M059J (cell line): Measurements from ENCODE around the gene ZNF534. TPM values are rescaled to one million over a fixed set of nuclear protein-coding genes. Genes with fewer than 3 reads are reported as not detected.
"Not testable (repeated sequence)": the region's sequence is repeated elsewhere in the genome, so short reads cannot be mapped to it uniquely, and the experiment has no call there.

Experiments used
- DNase-seq: peaks from one replicate; pipeline ENCODE4 v3.0.0-alpha.2; 2012; ENCODE audit warnings: low read depth
- total RNA-seq: library from RNA; depleted of rRNA; stranded (reverse); fragments of >200 nt; shearing (Covaris generic); gene quantifications from 2 replicates; pipeline ENCODE4 v1.2.3, GENCODE V29; 2014; rRNA removed

ZNF534 gene
- total RNA-seq = not detected in 2 replicates

DNA sequence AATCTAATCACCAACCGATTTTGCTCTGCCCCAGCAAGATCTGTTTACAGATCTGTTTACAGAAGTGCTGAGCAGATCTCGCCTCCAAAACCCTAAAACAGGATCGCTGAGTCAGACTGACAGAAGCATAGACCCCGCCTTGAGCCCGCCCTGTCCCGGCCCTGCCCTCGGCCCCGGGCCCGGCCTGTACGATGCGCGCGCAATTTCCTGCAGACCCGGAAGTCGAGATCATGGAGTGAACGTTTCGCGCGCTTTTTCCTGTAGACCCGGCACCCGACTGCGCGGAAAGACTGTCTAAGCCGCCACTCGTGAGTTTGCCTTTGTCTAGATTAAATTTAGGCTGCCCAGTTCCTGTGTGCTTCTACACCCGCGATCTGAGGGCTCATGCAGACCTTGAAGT is at the start of gene ZNF534:
ZNF534 (plus strand) TSS at position 212 of the 400 bp plus-strand sequence. CDS start 2,327 bp downstream, outside the sequence.
- no peak for DNase-seq

DNA sequence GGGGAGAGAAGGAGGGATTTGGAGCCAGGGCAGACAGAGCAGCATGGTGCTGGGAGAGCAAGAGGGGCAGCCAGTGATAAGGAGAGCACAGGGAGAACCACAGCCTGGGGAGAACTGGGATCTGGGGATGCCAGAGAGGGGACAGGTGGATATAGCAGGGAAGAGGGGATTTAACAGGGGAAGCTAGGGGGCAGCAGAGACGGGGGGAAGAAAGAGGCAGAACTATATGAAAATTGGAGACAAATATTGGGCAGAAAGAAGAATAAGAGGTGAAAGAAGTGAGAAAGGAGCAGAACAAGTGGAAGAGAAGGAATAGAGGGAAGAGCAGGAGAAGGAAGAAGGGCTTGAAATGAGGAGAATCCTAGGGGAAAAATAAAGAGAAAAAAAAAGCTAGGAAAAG is 37.8 kb upstream of the ZNF534 start:
- DNase-seq = no peak

DNA sequence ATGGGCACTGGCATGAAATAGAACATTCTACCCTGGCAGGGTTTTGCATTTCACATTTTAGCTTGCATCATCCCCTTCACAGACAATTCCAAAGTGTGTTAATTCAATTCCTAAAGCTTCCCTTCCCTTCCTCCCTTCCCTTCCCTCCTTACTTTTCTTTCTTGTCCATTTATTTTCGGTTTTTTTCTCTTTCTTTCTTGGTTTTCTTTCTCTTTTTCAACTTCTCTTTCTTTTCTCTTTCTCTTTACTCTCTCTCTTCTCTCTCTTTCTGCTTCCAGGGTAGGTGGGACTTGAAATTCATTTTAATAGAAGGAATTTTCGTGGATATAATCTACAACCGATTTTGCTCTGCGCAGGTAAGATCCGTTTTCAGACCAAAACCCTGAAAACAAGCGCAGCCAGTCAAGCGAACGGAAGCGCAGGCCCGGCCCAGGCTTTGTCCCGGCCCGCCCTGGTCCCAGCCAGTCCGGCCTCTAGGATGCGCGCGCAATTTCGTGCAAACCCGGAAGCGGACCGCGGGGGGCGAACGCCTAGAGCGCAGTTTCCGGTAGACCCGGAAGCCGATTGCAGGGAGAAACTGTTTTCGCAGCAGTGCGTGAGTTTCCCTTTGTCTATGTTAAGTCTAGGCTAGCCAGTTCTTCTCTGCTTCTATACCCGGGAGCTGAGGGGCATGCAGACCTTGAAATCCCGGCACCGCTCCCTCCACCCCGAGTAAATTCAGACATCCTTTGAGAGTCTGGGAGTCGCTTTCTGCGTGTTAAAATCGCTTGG is 31.5 kb upstream of the ZNF534 start, which contains the start of gene ZNF528:
ZNF528 (plus strand) TSS at position 540 of the 771 bp plus-strand sequence. CDS start 4,165 bp downstream, outside the sequence.
- peak; percentile 94 for DNase-seq

DNA sequence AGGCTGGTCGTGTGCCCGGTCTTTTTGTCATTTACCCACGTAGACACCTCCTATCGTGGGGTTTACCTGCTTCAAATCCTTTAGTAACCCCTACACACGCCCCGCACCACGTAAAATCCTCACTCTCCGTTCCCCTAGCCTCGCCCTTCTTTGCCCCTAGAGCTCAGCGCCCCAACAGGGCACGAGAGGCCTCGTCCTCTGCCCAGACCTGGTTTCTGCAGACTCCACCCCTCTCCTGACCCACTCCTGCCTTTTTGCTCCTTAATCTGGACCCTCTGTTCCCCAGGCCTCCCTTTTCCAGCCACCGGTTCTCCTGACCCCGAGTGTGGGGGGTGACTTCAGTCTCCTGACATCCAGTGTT is 30.9 kb upstream of the ZNF534 start:
- peak; percentile 36 for DNase-seq

DNA sequence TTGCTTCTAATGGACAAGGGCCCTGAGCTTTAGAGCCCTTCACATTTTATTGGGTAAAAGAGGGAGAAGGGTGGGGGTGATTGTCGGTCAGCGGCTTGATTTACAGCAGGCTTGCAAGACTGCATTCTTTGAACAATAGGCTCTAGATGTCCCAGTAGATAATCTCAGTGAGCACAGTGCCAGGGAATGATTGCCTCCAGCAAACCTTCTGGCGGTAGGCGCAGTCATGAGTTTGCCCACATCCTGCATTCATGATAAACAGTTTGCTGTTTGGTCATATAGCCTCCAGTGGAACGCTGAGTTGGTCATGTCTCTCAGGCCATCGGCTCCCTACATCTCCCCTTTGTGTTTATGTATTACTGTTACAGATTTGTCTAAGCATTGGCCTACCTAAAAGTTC is 18.7 kb upstream of the ZNF534 start:
- DNase-seq = no peak

DNA sequence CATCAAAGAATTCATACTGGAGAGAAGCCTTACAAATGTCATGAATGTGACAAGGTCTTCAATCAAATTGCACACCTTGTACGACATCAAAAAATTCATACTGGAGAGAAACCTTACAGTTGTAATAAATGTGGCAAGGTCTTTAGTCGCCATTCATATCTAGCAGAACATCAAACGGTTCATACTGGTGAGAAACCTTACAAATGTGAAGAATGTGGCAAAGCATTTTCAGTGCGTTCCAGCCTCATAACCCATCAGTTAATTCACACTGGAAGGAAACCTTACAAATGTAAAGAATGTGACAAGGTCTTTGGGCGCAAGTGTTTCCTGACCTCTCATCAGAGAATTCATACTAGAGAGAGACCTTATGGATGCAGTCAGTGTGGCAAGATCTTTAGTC is 13.2 kb upstream of the ZNF534 start:
- DNase-seq = no peak

DNA sequence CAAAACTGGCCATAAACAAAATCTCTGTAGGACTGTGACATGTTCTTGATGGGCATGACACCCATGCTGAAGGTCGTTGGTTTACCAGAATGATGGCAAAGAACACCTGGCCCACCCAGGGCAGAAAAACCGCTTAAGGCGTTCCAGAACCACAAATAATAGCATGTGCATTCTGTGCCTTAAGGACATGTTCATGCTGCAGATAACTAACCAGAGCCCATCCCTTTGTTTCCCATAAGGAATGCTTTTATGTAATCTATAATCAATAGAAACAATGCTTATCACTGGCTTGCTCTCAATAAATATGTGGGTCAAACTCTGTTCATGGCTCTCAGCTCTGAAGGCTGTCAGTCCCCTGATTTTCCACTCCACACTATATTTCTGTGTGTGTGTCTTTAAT is 13.2 kb downstream of the ZNF534 start:
- DNase-seq = no peak

DNA sequence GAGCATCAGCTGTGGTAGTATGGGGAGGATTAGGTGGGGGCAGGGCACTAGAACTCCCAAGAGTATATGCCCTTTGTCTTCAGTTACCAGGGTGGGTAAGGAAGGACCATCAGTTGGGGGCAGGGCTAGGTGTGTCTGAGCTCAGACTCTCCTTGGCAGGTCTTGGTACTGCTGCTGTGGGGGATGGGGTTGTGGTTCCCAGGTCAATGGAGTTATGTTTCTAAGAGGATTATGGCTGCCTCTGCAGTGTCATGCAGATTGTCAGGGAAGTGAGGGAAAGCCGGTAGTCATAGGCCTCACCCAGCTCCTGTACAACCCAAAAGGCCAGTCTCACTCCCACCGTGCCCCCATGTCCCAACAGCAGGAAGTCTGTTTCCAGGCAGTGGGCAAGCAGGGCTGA is 15.6 kb downstream of the ZNF534 start:
- no peak for DNase-seq

DNA sequence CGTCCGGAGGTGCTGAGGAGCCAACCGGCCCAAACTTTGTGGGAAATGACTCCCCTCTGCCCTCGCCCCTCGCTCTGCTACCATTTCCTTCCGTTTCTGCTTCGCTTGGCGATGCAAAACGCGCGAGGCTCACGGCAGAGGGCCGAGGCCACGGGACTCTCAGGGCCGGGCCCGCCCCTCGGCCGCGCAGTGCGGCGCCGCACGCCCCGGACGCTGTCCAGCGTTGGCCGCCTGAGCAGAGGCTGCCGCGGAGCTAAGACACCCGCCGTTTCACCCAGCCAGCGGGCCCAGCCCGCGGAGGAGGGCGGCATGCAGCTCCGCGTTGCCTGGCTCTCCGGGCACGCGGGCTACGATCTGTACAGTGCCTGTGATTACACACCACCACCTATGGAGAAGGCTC is 22.3 kb downstream of the ZNF534 start:
- DNase-seq = no peak

DNA sequence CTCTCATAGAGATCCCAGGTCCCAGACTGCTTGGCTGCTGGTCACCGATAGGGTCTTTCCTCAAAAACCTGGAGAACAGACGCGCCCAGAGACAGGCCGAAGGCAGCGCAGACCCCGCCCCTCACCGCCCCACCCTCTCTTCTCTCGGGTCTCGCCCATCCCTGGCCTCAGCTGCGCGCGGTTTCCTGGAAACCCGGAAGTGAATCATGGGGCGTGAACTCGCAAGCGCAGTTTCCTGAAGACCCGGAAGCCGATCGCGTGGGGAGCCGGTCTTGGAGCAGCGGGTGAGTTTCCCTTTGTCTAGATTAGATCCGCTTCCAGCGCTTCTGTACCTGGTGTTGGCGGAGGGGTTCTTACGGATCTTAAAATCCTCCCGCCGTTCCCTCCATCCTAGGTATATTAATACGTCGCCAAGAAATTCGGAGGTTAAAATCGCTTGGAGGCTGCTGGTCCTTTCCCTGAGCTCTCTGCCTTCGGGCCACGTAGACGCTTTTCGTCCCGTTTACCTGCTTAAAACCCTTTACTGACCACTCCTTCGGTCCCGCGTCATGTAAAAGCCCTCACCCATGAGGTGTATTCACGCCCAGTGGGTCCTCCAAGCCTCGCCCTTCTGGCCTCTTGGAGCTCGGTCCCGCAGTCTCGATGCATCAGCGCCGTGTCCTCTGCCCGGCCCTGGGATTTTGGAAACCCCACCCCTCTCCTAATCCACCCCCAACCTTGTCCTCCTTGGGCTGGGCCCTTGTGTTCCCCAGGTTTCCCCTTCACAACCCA is 24.6 kb downstream of the ZNF534 start, which contains the start of gene ZNF578:
ZNF578 (plus strand) TSS at position 230 of the 771 bp plus-strand sequence. CDS start 48,293 bp downstream, outside the sequence.
- peak; percentile 80 for DNase-seq

DNA sequence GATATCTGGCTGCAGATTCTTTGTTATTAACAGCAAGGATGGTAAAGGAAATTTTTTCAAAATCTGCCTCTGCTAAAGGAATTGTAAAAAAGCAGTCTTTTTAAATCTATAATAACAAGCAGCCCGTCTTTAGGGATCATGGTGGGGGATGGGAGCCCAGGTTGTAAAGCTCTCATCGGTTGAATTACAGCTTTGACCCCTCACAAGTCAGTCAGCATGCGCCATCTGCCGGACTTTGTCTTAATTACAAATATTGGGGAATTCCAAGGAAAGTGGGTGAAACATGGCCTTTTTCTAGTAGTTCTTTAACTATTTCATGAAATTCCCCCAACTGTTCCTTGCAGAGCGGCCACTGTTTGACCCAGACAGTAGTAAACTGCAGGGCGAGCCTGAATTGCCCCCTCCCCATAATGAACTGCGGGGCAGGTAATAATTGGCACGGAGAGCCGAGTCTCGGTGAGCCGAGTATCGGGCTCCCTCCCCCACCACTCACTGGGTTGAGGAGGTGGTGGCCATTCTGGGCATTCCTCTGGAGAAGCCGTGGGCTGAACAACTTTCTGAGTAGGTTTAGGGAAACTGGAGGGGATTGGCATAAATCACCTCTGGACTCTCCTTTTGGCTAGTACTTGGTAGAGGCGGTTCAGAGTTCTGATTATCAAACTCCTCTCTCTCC is 36.0 kb downstream of the ZNF534 start:
- DNase-seq = no peak

DNA sequence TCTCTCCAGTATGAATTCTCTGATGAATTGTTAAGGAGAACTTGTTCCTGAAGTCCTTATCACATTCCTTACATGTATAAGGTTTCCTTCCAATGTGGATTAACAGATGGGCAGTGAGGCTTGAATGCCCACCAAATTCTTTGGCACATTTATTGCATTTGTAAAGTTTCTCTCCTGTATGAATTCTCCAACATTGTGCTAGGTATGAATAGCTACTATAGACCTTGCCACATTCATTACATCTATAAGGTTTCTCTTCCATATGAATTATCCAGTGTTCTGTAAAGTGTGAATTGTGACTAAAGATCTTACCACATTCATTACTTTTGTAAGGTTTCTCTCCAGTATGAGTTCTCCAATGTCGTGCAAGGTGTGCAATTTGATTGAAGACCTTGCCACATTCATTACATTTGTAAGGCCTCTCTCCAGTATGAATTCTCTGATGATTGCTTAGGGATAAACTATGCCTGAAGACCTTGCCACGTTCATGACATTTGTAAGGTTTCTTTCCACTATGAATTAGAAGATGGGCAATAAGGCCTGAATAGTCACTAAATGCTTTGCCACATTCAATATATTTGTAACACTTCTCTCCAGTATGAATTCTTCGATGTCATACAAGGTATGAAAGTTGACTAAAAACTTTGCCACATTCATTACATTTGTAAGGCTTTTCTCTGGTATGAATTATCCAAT is 44.9 kb downstream of the ZNF534 start:
- DNase-seq = no peak

DNA sequence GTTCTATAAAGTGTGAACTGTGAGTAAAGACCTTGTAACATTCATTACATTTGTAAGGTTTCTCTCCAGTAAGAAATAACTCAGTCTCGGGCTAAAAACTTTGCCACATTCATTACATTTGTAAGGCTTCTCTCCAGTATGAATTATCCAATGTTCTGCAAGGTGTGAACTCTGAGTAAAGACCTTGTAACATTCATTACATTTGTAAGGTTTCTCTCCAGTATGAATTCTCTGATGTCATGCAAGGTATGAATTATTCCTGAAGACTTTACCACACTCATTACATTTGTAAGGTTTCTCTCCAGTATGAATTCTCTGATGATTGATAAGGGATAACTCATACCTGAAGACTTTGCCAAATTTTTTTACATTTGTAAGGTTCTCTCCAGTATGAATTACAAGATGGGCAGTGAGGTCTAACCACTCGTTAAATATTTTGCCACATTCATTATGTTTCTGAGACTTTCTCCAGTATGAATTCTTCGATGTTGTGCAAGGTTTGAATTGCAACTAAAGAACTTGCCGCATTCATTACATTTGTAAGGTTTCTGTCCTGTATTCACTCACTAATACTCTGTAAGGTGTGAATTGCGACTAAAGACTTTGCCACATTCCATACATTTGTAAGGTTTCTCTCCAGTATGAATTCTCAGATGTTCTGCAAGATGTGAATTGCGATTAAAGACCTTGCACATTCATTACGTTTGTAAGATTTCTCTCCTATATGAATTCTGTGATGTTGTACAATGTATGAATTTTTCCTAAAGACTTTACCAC is 45.6 kb downstream of the ZNF534 start:
- no peak for DNase-seq

DNA sequence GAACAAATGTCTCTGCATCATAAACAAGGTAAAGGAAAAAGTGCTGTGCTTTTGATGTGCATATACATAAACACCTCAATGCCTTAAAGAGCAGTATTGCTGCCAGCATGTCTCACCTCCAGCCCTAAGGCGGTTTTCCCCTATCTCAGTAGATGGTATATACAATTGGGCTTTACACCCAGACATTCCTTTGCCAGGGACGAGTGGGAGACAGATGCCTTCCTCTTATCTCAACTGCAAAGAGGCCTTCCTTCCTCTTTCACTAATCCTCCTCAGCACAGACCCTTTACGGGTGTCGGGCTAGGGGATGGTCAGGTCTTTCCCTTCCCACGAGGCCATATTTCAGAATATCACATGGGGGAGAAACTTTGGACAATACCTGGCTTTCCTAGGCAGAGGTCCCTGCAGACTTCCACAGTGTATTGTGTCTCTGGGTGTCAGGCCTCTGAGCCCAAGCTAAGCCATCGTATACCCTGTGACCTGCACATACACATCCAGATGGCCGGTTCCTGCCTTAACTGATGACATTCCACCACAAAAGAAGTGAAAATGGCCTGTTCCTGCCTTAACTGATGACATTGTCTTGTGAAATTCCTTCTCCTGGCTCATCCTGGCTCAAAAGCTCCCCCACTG is 55.3 kb downstream of the ZNF534 start:
- DNase-seq = not testable (repeated sequence)

DNA sequence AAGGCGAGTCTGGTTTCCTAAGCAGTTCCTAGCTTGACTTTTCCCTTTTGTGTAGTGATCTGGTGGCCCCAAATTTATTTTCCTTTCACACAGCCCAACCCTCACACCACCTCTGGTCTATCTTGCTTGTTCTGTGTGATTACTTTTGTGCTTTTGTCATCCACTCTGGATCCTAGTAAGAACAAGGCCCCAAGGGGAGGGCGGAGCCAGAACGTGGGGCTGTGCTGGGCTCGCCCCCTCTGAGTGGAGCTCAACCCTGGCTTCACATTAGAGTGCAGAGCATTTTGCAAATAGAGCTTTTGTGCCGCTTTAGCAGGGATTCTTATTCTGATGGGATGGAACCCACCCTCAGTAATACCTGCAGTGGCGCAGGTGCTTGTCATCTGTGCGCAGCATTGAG is 56.1 kb downstream of the ZNF534 start:
- DNase-seq = not testable (repeated sequence)

DNA sequence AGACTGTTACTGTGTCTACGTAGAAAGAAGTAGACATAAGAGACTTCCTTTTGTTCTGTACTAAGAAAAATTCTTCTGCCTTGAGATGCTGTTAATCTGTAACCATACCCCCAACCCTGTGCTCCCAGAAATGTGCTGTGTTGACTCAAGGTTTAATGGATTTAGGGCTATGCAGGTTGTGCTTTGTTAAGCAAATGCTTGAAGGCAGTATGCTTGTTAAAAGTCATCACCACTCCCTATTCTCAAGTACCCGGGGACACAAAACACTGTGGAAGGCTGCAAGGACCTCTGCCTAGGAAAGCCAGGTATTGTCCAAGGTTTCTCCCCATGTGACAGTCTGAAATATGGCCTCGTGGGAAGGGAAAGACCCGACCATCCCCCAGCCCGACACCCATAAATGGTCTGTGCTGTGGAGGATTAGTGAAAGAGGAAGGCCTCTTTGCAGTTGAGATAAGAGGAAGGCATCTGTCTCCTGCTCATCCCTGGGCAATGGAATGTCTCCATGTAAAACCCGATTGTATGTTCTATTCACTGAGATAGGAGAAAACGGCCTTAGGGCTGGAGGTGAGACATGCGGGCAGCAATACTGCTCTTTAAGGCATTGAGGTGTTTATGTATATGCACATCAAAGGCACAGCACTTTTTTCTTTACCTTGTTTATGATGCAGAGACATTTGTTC is 56.8 kb downstream of the ZNF534 start:
- not testable (repeated sequence) for DNase-seq

DNA sequence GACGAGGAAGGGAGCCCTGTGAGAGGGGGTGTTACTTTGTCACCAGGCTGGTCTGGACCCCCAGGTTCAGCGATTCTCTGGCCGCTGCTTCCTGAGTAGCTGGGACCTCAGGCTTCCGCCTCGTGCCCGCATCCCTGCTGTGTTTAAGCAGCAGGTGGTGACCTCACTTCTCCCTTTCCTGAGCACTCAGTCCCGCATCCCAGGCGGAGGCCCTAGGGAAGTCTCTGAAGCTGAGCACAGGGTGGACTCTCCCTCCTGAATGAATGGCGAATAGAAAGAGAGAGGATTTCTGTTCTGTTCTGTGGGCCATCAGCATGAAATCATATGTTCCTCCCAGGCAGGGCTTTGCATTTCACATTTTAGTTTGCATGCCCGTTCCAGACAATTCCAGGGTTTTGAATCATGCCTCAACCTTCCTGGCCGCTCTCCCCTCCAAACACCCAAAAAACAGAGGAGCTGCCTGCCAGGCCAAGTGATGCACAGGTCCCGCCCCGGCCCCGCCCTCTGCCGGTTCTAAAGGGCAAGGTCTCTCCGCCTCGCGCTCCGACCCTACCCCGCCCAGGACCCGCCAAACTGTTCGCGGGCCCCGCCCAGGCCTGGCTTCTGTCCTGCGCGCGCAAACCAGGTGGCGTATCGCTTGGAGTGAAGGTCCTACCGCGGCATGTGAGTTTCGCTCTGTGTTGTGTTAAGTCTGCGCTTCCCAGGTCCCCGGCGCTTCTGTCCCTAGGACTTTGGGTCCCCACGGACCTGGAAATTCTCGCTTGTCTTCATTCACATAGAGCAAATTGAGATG is 63.4 kb downstream of the ZNF534 start:
- no peak for DNase-seq

DNA sequence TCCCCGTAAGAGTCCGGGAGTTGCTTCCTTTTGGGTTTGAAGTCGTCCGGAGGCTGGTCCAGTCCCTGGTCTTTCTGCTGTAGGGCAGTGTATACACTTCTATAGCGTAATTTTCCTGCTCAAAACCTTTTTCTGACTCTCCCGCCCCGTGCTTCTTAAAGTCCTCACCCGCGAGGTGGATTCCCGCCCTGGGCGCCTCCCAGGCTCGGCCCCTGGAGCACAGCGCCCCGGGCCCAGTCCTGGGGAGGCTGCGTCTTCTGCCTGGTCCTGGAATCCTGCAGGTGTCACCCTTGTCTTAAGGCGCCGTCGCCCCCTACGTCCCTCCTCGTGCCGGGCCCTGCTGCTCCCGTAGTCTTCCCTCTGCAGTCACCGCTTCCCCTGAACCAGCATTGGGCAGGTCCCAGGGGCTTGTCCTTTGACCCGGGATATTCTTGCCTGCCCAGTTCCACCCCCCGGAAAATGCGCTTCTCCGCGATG is 64.1 kb downstream of the ZNF534 start:
- DNase-seq = no peak

DNA sequence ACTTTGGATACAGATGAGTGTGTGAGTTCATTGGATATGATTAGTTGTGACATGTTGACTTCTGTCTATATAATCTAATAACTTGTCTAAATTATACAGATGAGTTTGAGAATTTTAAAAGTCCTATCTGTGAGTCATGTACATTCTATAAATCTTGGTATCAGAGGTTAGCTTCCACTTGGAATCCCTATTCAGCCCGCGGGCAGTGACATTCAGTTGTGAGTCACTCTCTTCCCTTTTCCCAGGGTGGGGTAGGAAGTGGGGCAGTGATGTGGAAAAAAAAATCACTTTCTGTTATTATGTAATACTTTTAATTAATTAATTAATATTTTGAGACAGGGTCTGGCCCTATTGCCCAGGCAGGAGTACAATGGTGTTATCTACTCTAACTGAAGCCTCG is 65.6 kb downstream of the ZNF534 start:
- peak; percentile 53 for DNase-seq
